GM21717 (cell line): ENCODE measurements around the gene TTC7B.
"Not testable (repeated sequence)": the region's sequence is repeated elsewhere in the genome, so short reads cannot be mapped to it uniquely, and the experiment has no call there.

Experiments
- ATAC-seq: cut with Tn5 transposase; IDR thresholded peaks from one replicate; pipeline ENCODE4 v1.9.1; 2021; ENCODE audit warnings: mild to moderate bottlenecking, moderate library complexity; ENCODE audit not compliant: unreplicated experiment

TTC7B gene

DNA sequence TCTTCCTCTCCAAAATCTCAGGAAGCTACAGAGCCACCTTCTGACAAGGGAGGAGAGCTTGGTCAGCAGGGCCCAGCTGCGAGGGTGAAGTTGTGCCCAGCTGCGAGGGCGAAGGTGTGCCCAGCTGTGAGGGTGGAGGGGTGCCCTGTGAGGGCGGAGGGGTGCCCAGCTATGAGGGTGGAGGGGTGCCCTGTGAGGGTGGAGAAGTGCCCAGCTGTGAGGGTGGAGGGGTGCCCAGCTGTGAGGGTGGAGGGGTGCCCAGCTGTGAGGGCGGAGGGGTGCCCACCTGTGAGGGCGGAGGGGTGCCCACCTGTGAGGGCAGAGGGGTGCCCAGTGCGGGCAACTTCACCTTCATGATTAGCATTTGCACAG, 20.4 kb upstream of the TTC7B start:
- ATAC-seq: no peak

- no peak for ATAC-seq
These were observed 15.6 kb upstream of the TTC7B start for GRCh38 chr14:90831821-90832220.

GRCh38 chr14:90830931-90831701, 14.9 kb upstream of the TTC7B start:
- no peak for ATAC-seq

DNA sequence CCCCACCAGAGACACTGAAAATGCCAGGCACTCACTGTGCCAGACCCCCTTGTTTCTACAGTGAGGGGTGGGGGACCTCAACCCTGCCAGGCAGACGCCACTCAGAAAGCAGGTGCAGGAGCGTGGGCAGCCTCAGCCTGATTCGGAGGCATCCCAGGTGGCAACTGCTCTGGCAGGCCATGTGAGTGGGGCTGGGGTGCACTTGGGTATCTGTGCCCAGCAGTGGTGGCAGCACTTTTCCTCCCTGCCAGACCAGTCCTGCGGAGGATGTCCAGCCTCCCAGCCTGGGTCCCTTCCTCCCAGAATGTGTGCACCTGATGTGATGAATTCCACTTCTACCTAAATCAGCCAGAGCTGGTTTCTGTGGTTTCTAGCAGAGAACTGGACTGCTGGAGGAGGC, 13.4 kb upstream of the TTC7B start:
- no peak for ATAC-seq

DNA sequence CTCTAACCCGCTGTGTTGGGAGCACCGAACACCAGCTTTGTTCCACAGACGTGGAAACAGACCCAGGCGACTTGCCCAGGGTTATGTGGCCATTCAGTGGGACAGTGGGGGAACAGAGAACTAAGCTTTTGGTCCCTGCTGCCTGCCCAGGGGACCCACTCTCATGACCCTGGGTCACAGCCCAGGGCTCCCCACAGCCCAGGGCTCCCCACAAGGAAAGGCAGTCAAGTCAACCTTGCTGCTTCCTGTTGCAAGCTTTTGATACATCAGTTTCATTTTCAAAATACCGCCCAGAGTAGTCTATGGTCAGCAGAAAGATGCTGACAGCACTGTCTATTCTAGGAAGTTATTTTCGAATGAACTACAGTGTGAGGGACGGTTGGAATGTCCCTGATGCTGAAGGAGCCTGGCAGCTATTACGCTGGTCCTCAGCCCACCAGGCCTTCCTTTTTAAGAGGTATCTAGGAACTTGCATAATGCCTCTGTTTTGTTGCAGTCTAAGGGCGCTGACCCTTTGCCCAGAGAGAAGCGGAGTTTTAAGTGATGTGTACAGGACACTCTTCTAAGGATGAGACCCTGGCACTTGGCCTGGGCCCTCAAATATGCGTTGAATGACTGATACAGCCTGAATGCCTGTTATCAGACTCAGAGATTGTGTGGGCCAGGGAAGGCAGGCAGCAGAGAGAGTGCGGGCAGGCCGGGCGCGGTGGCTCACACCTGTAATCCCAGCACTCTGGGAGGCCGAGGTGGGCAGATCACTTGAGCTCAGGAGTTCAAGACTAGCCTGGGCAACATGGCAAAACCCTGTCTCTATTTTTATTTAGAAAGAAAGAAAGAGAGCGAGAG, 12.6 kb upstream of the TTC7B start:
- ATAC-seq: peak; percentile 37

GRCh38 chr14:90827919-90828610, 11.8 kb upstream of the TTC7B start:
- ATAC-seq: peak; percentile 96

DNA sequence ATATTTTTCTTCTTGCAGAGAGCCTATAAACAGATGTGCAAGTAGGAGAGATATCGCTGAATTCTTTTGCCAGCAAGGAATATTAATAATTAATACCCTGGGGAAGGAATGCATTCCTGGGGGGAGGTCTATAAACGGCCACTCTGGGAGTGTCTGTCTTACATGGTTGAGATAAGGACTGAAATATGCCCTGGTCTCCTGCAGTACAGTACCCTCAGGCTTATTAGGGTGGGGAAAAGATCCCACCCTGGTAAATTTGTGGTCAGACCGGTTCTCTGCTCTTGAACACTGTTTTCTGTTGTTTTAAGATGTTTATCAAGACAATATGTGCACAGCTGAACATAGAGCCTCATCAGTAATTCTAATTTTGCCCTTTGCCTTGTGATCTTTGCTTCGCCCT, 7.3 kb upstream of the TTC7B start:
- ATAC-seq: not testable (repeated sequence)

DNA sequence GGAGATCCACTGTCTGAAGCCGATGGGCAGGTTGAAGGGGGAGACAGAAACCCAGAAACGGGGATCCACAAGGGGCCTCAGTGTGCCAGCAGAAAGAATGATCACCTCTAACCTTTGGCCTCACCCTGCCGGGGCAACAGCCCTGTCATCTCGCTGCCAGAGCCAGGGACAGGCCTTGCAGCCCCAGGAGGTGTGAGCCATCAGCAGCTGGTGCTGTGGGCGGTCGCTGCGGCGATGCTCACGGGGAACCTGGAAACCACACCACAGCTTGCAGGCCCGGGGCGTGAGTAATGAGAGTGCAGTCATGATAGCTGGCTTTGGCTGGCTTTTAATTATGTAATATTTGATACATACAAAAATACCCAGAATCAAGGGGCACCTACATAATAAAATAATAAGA, 4.7 kb upstream of the TTC7B start:
- ATAC-seq: peak; percentile 54

DNA sequence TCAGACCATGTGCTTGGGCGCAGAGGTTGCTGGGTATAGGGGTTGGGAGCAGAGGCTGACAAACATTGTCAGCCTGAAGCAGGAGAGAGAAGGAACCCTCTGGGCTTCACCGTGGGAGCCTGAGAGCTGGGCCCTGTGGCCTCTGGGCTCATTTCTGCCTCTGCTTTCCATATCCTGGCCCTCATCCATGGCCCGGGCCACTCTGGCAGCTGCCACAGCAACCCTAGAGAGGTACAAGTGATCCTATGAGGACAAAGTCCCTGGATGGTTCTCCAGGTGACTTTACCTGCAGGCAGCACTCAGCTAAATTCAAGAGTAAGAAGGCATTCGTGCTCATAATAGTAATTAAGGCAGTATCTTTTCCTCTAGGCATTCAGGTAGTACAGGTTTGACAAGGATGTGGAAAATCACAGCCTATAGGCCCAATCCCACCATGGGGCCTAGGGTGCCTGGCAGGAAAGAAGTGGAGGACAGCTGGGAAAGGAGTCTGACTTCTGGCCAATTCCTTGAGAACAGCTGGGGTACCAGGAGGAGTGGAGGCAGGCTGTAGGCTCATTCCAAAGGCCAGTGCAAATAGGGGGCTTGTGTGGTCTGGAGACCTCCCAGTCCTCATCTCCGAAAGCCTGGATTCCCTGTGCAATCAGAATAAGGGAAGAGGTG, 3.6 kb upstream of the TTC7B start:
- ATAC-seq: no peak

- no peak for ATAC-seq
These were observed 2.5 kb upstream of the TTC7B start for GRCh38 chr14:90818715-90819114.

DNA sequence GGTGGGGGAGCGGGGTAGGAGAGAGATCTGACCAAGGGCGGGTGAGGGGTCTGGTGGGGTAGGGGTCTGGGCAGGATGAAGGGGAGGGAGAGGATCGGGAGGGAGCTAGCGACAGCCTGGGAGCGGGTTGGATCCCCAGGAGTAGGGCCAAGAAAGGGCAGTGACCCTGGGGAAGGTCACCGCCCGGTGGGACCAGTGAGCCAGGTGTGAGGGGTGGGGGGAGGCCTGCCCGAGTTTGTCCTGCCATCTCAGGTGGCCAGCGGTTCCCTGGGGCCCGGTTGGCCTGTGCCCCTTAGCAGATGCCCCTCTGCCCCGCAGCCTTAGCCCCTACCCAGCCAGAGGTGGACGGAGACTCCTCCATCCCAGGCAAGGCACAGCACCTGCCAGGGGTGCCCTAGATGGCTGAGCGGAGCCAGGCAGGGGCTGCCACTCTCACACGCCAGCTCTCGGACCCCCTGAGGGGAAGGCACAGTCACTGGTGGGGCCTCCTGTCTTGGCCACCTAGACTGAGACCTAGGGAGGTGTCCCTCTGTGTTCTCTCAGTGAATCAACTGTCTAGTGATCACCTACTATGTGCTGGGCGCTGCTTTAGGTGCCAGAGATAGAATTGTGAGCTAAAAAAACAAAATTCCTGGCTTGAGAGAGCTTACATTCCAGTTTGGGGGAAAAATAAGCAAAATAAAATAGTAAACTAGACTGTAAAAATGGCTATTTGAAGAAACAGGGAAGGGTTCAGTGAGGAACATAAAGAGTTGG, 629 bp upstream of the TTC7B start:
- ATAC-seq: no peak

- no peak for ATAC-seq
These were observed 733 bp downstream of the TTC7B start for GRCh38 chr14:90815572-90815821.

DNA sequence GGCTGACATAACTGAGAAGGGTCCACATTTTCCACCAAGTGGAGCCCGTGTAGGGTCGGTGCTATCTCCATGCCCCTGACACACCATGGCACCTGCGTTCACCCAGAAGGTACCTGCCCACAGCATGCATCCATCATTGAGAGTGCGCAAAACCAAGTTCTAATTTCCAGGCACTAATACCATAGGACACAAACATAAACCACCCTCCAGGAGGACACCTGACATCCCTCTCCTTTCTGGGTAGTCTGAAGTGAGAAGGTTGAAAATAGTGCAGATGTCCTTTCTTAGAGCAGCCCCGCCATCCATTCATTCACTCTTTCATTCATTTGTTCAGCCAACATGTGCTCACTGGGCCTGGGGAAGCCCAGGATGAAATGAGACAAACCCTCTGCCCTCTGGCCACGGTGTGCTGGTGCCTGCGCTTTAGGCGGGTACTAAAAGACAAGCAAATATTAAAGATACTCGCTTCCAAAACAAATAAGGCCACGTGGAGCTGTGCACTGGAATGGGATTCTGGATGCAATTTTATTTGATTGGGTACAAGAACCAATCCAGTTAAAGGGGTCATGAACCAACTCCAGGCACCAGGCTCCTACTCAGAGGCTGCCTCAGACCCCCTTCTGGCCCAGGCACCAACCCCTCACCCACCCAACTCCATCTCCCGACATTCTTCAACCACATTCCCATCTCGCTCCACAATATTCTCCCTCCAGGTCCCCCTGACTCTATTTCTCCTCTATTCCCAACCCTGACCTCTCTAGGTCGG, 1.2 kb downstream of the TTC7B start:
- no peak for ATAC-seq

- no peak for ATAC-seq
These were observed 2.8 kb downstream of the TTC7B start for GRCh38 chr14:90813442-90813841.

DNA sequence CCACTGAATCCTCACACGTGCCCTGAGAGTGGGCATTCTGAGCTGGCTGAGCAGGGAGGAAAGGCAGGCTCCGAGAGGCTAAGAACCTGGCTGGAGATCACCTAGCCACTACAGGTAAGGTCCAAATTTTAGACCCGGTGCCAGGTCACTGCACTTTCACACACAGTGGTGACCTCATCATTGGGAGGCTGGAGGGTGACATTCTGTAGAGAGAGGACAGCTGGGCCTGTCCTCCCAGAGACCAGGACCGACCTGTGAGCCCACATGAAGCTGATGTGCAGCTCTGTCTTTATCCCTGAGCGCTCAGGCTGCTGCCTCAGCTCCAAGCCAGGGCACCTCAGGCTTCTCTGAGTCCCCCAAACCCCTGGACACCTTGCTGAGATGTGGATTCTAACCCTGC, 4.1 kb downstream of the TTC7B start:
- no peak for ATAC-seq

DNA sequence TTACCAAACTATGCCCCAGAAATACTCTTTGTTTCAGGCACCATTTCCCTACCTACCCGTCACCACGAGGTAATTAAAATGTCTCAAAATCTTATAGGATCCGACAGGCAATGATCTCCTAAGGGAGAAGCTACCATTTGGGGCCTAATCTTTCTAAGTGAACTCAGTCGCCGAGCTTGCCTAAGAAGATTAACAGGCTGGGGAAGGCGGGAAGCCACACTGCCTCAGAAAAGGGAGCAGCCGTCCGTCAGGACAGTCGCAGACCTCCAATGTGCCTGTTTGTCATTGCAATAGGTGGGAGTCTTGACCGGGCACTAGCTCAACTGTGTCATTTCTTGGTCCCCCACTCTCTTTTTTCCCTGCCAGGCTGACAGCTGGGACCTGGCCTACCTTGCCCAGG, 4.6 kb downstream of the TTC7B start:
- ATAC-seq: no peak

DNA sequence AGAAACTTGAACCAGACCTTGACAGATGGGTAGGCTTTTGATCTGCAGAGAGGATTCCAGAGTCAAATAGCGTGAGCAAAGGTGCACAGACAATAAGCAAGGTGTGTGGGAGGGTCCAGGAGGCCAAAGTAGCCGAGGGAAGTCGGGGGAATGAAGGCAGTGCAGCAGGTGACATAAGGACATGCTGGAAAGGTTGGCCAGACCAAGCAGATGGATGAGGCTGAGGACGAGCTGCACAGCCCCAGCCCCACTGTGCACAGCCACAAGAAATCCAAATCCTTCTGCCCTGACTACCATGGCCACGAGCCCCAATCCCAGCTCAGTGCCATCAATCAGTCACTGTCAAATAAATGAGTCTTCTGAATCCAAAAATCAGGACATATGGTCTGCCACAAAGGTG, 5.4 kb downstream of the TTC7B start:
- no peak for ATAC-seq

- no peak for ATAC-seq
These were observed 6.5 kb downstream of the TTC7B start for GRCh38 chr14:90809530-90810312.
